Effector memory CD8-positive, alpha-beta T cell (primary cell): ENCODE results near the gene ATP2B3.

ENCODE experiments used
- ATAC-seq: fragments of 150-1000 bp; cut with Tn5 transposase; replicated peaks from 2 replicates; pipeline ENCODE4 v1.10.0; 2021; ENCODE audit warnings: mild to moderate bottlenecking, moderate library complexity
- DNase-seq, 3 experiments: peaks; one replicate each; pipeline ENCODE4 v3.0.0; 2021
- H3K27ac Mint-ChIP-seq, 2 donors: one replicate each; pipeline ENCODE4 v1.8.0; 2022; ENCODE audit warnings: mild to moderate bottlenecking in 2 of 2, mixed read lengths in 2 of 2, moderate library complexity in 2 of 2
- H3K27me3 Mint-ChIP-seq, 2 donors: one replicate each; pipeline ENCODE4 v1.8.0; 2022; ENCODE audit warnings: mixed read lengths in 2 of 2
- H3K36me3 Mint-ChIP-seq: one replicate; pipeline ENCODE4 v1.8.0; 2022; ENCODE audit warnings: mild to moderate bottlenecking, moderate library complexity, mixed read lengths; ENCODE audit not compliant: insufficient read depth
- H3K4me1 Mint-ChIP-seq, 2 donors: one replicate each; pipeline ENCODE4 v1.8.0; 2022; ENCODE audit warnings: low read depth in 2 of 2, mixed read lengths in 2 of 2
- H3K4me3 Mint-ChIP-seq, 2 donors: one replicate each; pipeline ENCODE4 v1.8.0; 2022; ENCODE audit warnings: mild to moderate bottlenecking in 2 of 2, mixed read lengths in 2 of 2, moderate library complexity in 2 of 2
- H3K9me3 Mint-ChIP-seq, 2 donors: one replicate each; pipeline ENCODE4 v1.8.0; 2022; ENCODE audit warnings: mixed read lengths in 2 of 2

ATP2B3 gene

GRCh38 chrX:153625271-153626024 lies 108.0 kb downstream of the ATP2B3 start:
- H3K27ac Mint-ChIP-seq: no peak overlapping the region
- H3K4me3 Mint-ChIP-seq: no peak overlapping the region
- H3K27me3 Mint-ChIP-seq: peaks cover 21 to 25% of the 10 kb centered on the region in 2 donors
- no peak for ATAC-seq
- no peaks in the 10 kb centered on the region for H3K4me1 Mint-ChIP-seq
- DNase-seq: no peak
- H3K36me3 Mint-ChIP-seq: no peaks in the 10 kb centered on the region
- no peaks in the 10 kb centered on the region for H3K9me3 Mint-ChIP-seq

- H3K9me3 Mint-ChIP-seq: no peaks in the 10 kb centered on the region
- ATAC-seq: no peak
- DNase-seq: no peak
- H3K4me3 Mint-ChIP-seq: no peak overlapping the region
- peaks cover 21 to 25% of the 10 kb centered on the region in 2 donors for H3K27me3 Mint-ChIP-seq
- no peak overlapping the region for H3K27ac Mint-ChIP-seq
- H3K36me3 Mint-ChIP-seq: no peaks in the 10 kb centered on the region
- H3K4me1 Mint-ChIP-seq: no peaks in the 10 kb centered on the region
Observed at GRCh38 chrX:153626025-153626633, 108.7 kb downstream of the ATP2B3 start.

GRCh38 chrX:153626863-153627674 lies 109.6 kb downstream of the ATP2B3 start:
- DNase-seq (no peak), ATAC-seq (no peak)
- H3K4me1 Mint-ChIP-seq: no peaks in the 10 kb centered on the region
- H3K4me3 Mint-ChIP-seq: no peak overlapping the region
- no peak overlapping the region for H3K27ac Mint-ChIP-seq
- no peaks in the 10 kb centered on the region for H3K9me3 Mint-ChIP-seq
- H3K27me3 Mint-ChIP-seq: peaks cover 17 to 21% of the 10 kb centered on the region in 2 donors
- no peaks in the 10 kb centered on the region for H3K36me3 Mint-ChIP-seq

GRCh38 chrX:153627675-153628111 lies 110.3 kb downstream of the ATP2B3 start:
- peaks cover 11 to 15% of the 10 kb centered on the region in 2 donors for H3K27me3 Mint-ChIP-seq
- no peaks in the 10 kb centered on the region for H3K9me3 Mint-ChIP-seq
- ATAC-seq (no peak), DNase-seq (no peak)
- no peak overlapping the region for H3K4me3 Mint-ChIP-seq
- no peaks in the 10 kb centered on the region for H3K4me1 Mint-ChIP-seq
- H3K36me3 Mint-ChIP-seq: no peaks in the 10 kb centered on the region
- no peak overlapping the region for H3K27ac Mint-ChIP-seq

- no peak overlapping the region for H3K27ac Mint-ChIP-seq
- H3K36me3 Mint-ChIP-seq: no peaks in the 10 kb centered on the region
- ATAC-seq (no peak), DNase-seq (no peak)
- H3K27me3 Mint-ChIP-seq: peaks cover 6 to 11% of the 10 kb centered on the region in 2 donors
- no peak overlapping the region for H3K4me3 Mint-ChIP-seq
- H3K4me1 Mint-ChIP-seq: no peaks in the 10 kb centered on the region
- no peaks in the 10 kb centered on the region for H3K9me3 Mint-ChIP-seq
Observed at GRCh38 chrX:153628129-153628528, 110.7 kb downstream of the ATP2B3 start.

- H3K27ac Mint-ChIP-seq: no peak overlapping the region
- DNase-seq (no peak), ATAC-seq (no peak)
- no peaks in the 10 kb centered on the region for H3K9me3 Mint-ChIP-seq
- peaks cover 1 to 5% of the 10 kb centered on the region in 2 donors for H3K27me3 Mint-ChIP-seq
- H3K4me1 Mint-ChIP-seq: no peaks in the 10 kb centered on the region
- H3K4me3 Mint-ChIP-seq: no peak overlapping the region
- H3K36me3 Mint-ChIP-seq: no peaks in the 10 kb centered on the region
Observed at GRCh38 chrX:153628665-153629064, 111.2 kb downstream of the ATP2B3 start.

- Mint-ChIP-seq H3K36me3 (no peaks in the 10 kb centered on the region), H3K9me3 (no peaks in the 10 kb centered on the region), H3K4me1 (no peaks in the 10 kb centered on the region), H3K27ac (no peak overlapping the region), H3K4me3 (no peak overlapping the region), H3K27me3 (peaks cover 0 to 9% of the 10 kb centered on the region in 2 donors)
- ATAC-seq: no peak
- DNase-seq: no peak
Observed at GRCh38 chrX:153631346-153631745, 113.9 kb downstream of the ATP2B3 start.

GRCh38 chrX:153631907-153632594 lies 114.6 kb downstream of the ATP2B3 start:
- ATAC-seq (no peak), DNase-seq (no peak)
- Mint-ChIP-seq H3K4me3 (no peak overlapping the region), H3K9me3 (no peaks in the 10 kb centered on the region), H3K36me3 (no peaks in the 10 kb centered on the region), H3K27me3 (peaks cover 0 to 9% of the 10 kb centered on the region in 2 donors), H3K4me1 (no peaks in the 10 kb centered on the region), H3K27ac (no peak overlapping the region)
